Left lung (tissue), 14 donors: ENCODE measurements around the gene ASCC1. TPM values are rescaled to one million over a fixed set of nuclear protein-coding genes. Genes with fewer than 3 reads are reported as not detected.

Experiments
- ATAC-seq: fragments of 200-7000 bp; cut with Tn5 transposase; one replicate; pipeline ENCODE4 v1.9.1; 2020; ENCODE audit warnings: moderate library complexity
- DNase-seq, 4 donors: peaks; one replicate each; pipeline ENCODE4 v3.0.0-alpha.2; 2013 to 2020
- H3K27ac ChIP-seq, 2 donors: fragments of 200-600 bp; sonication (generic) in 1 of 2; one replicate each; pipeline versions ENCODE4 v1.5.0 to v1.8.0; 2020 to 2021
- H3K27me3 ChIP-seq, 2 donors: fragments of 200-600 bp; sonication (generic) in 1 of 2; one replicate each; pipeline versions ENCODE4 v1.5.0 to v1.8.0; 2020 to 2021
- H3K36me3 ChIP-seq, 2 donors: fragments of 200-600 bp; sonication (generic) in 1 of 2; one replicate each; pipeline versions ENCODE4 v1.5.0 to v1.8.0; 2020 to 2021
- H3K4me1 ChIP-seq, 2 donors: fragments of 200-600 bp; one replicate each; pipeline ENCODE4 v1.8.0; 2021
- H3K4me3 ChIP-seq, 2 donors: fragments of 200-600 bp; sonication (generic) in 1 of 2; one replicate each; pipeline versions ENCODE4 v1.5.0 to v1.8.0; 2020 to 2021; ENCODE audit warnings: mild to moderate bottlenecking in 1 of 2
- H3K9me3 ChIP-seq, 2 donors: fragments of 200-600 bp; sonication (generic) in 1 of 2; one replicate each; pipeline versions ENCODE4 v1.5.0 to v1.8.0; 2020 to 2021
- CTCF ChIP-seq, 2 donors: fragments of 200-600 bp; sonication (generic) in 1 of 2; IDR thresholded peaks; one replicate each; pipeline versions ENCODE4 v1.5.0 to v1.8.0; 2021; ENCODE audit warnings: antibody characterized with exemption in 2 of 2
- intact Hi-C, 2 donors: fragments of 100-400 bp; cut with DNase I; formaldehyde crosslinking; loops; one replicate each; pipeline versions ENCODE4 v1.11.2 to v1.14.2; 2022
- long read RNA-seq, 12 donors: library from polyadenylated mRNA in 2 of 12; unstranded in 2 of 12; transcript quantifications; one replicate each; pipeline ENCODE4 v2.0.0 and lab custom pipeline, GENCODE V29; 2019 to 2026
- polyA plus RNA-seq, 6 donors: library from polyadenylated mRNA; unstranded; fragments of 120-200 nt; gene quantifications; one replicate each; pipeline ENCODE4 v1.2.1, GENCODE V29; 2013; ENCODE audit not compliant: insufficient read length in 6 of 6
- total RNA-seq, 2 donors: library from RNA; stranded (reverse); fragmentation: NEBNext Ultra II Directional; extraction: Animal tissue kit (Norgen Biotek cat#: 25700); gene quantifications; one replicate each; pipeline ENCODE4 v1.2.1, GENCODE V29; 2021
- donor health status: DM: no; HTN: yes; CAD: no.
- donor health status: DM: no; HTN: no; CAD: no.

The ASCC1 gene
- total RNA-seq (10 to 100 TPM; 27.0 to 29.8 TPM), polyA plus RNA-seq (10 to 100 TPM; 36.4 to 48.2 (median 40.1) TPM)
- long read RNA-seq, donor 1, partial matches to known transcripts = 256 of 407 reads
- long read RNA-seq, donor 1, other reads (novel, unspliced or antisense) = 148 of 407 reads
- long read RNA-seq, donor 2, transcript ASCC1-202 (10 exons, 2,002 nt) = major isoform, 7 of 538 reads
- long read RNA-seq, donor 2, partial matches to known transcripts = 361 of 538 reads
- long read RNA-seq, donor 2, other reads (novel, unspliced or antisense) = 170 of 538 reads
- long read RNA-seq, donor 3, transcript ASCC1-202 (10 exons, 2,002 nt) = major isoform, 6 of 328 reads
- long read RNA-seq, donor 3, partial matches to known transcripts = 222 of 328 reads
- long read RNA-seq, donor 3, other reads (novel, unspliced or antisense) = 100 of 328 reads
- long read RNA-seq, donor 4, transcript ASCC1-202 (10 exons, 2,002 nt) = major isoform, 5 of 12 reads
- long read RNA-seq, donor 4, partial matches to known transcripts = 2 of 12 reads
- long read RNA-seq, donor 4, other reads (novel, unspliced or antisense) = 4 of 12 reads
- long read RNA-seq, donor 5, partial matches to known transcripts = 10 of 12 reads
- long read RNA-seq, donor 5, other reads (novel, unspliced or antisense) = 0 of 12 reads
- long read RNA-seq, donor 6, transcript ASCC1-202 (10 exons, 2,002 nt) = major isoform, 5 of 411 reads
- long read RNA-seq, donor 6, partial matches to known transcripts = 282 of 411 reads
- long read RNA-seq, donor 6, other reads (novel, unspliced or antisense) = 124 of 411 reads
- long read RNA-seq, donor 7, partial matches to known transcripts = 186 of 286 reads
- long read RNA-seq, donor 7, other reads (novel, unspliced or antisense) = 98 of 286 reads
- long read RNA-seq, donor 8, transcript ASCC1-202 (10 exons, 2,002 nt) = major isoform, 8 of 190 reads
- long read RNA-seq, donor 8, partial matches to known transcripts = 127 of 190 reads
- long read RNA-seq, donor 8, other reads (novel, unspliced or antisense) = 55 of 190 reads
- long read RNA-seq, donor 9 = 0 reads
- long read RNA-seq, donor 10, transcript ASCC1-202 (10 exons, 2,002 nt) = major isoform, 5 of 10 reads
- long read RNA-seq, donor 10, partial matches to known transcripts = 1 of 10 reads
- long read RNA-seq, donor 10, other reads (novel, unspliced or antisense) = 4 of 10 reads
- long read RNA-seq, donor 11, transcript ASCC1-202 (10 exons, 2,002 nt) = major isoform, 5 of 113 reads
- long read RNA-seq, donor 11, partial matches to known transcripts = 53 of 113 reads
- long read RNA-seq, donor 11, other reads (novel, unspliced or antisense) = 54 of 113 reads
- long read RNA-seq, donor 12, transcript ASCC1-202 (10 exons, 2,002 nt) = major isoform, 5 of 241 reads
- long read RNA-seq, donor 12, partial matches to known transcripts = 99 of 241 reads
- long read RNA-seq, donor 12, other reads (novel, unspliced or antisense) = 137 of 241 reads

GRCh38 chr10:72215611-72216549 is at the start of gene ASCC1, which contains the start of gene ANAPC16:
Gene ASCC1, minus strand, starts transcription at chr10:72216276. Its CDS starts 2,978 bp downstream, at chr10:72213298.
Gene ANAPC16, plus strand, starts transcription at chr10:72216012. Its CDS starts 7,903 bp downstream, at chr10:72223915.
- peak in 1 of 2 donors; percentile 10 for TF ChIP-seq CTCF (IDR thresholded peaks at IDR 0.05)
- Histone ChIP-seq H3K4me1 (peaks cover 8 to 59% of the 10 kb centered on the region in 2 donors), H3K36me3 (peaks cover 0 to 23% of the 10 kb centered on the region in 2 donors), H3K27me3 (no peaks in the 10 kb centered on the region), H3K27ac (peak within 1 kb of the TSS; percentile 97 to 99), H3K4me3 (peak within 1 kb of the TSS; percentile 64 to 65), H3K9me3 (no peaks in the 10 kb centered on the region)
- intact Hi-C loops = no loop called here
- peak; percentile 92 to 98 (median 96) for DNase-seq
- peak; percentile 97 for ATAC-seq

DNA sequence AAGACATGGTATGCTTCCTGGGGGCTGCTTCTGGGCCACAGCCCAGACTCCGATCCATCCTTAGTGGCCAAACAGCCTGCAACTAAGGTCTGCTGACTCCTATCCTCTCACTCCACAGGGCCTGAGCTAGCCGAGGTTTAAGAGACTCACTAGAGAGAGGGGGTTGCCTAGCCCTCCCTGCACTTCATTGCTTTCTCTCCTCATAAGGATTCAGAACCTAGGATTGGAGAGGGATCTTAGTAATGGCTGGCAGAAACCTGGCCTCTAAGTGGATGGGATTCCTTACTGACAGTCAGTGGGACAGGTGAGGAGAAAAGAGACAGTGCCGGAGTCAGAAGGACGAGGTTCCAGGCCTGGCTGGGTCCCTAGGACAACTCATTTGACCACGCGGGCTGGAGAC is 49.4 kb upstream of the ASCC1 start:
- Histone ChIP-seq H3K27ac (no peak overlapping the region), H3K9me3 (no peaks in the 10 kb centered on the region), H3K27me3 (no peaks in the 10 kb centered on the region), H3K4me1 (peaks cover under 1 to 29% of the 10 kb centered on the region in 2 donors), H3K4me3 (no peak overlapping the region), H3K36me3 (no peaks in the 10 kb centered on the region)
- ATAC-seq (no peak), DNase-seq (peak in 1 of 4 donors; percentile 31)
- intact Hi-C loops = no loop called here
- TF ChIP-seq CTCF (IDR thresholded peaks at IDR 0.05) = no peak

- peaks cover 10 to 39% of the 10 kb centered on the region in 2 donors for H3K4me1 ChIP-seq
- no peaks in the 10 kb centered on the region for H3K36me3 ChIP-seq
- no peak for ATAC-seq
- no peak overlapping the region for H3K27ac ChIP-seq
- TF ChIP-seq CTCF (IDR thresholded peaks at IDR 0.05) = no peak
- no peak for DNase-seq
- H3K4me3 ChIP-seq = no peak overlapping the region
- no peaks in the 10 kb centered on the region for H3K27me3 ChIP-seq
- intact Hi-C loops = no loop called here
- no peaks in the 10 kb centered on the region for H3K9me3 ChIP-seq
Measured at GRCh38 chr10:72264536-72264935, 48.5 kb upstream of the ASCC1 start.

- H3K27me3 ChIP-seq = no peaks in the 10 kb centered on the region
- peak overlapping the region in 1 of 2 donors; percentile 50 for H3K27ac ChIP-seq
- H3K36me3 ChIP-seq = no peaks in the 10 kb centered on the region
- ATAC-seq (peak; percentile 5), DNase-seq (peak in 2 of 4 donors; percentile 24 to 75)
- intact Hi-C loops = no loop called here
- H3K4me1 ChIP-seq = peaks cover 11 to 46% of the 10 kb centered on the region in 2 donors
- H3K4me3 ChIP-seq = no peak overlapping the region
- TF ChIP-seq CTCF (IDR thresholded peaks at IDR 0.05) = no peak
- H3K9me3 ChIP-seq = no peaks in the 10 kb centered on the region
Measured at GRCh38 chr10:72263613-72264241, 47.7 kb upstream of the ASCC1 start.
